Measurements from ENCODE around the gene MYOCD. TPM values are rescaled to one million over a fixed set of nuclear protein-coding genes. Genes with fewer than 3 reads are reported as not detected.

Gene MYOCD
- total RNA-seq, 1 donor from 2014 or later, result 0.04 TPM

DNA sequence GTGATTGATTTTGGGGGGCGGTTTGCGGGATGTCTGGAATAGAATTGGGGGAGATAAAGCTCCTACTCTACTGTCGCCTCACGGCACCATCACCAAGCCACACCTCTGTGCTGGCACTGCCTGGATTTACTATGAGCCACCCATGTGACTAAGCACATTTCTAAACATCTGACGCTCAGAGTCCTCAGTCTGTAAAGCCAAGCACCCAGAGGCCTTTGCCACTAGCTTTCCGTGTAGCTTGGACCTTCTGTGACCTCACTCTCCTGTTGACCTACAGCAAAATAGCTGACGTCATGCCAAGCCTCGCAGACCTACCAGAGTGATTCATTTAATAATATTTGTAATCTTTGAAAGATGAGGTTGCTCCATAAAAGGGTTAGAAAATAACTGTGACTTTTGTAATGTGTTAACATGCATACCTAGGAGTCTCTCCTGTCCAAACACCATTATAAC lies 38.5 kb upstream of the MYOCD start:
- Histone ChIP-seq H4K20me1 (ENCODE audit: low read depth) (no peaks in the 10 kb centered on the region), H2AFZ (replicated peaks) (no peak overlapping the region), H3K36me3 (no peaks in the 10 kb centered on the region), H3K79me2 (ENCODE audit: low read depth) (no peaks in the 10 kb centered on the region), H3K9me3 (ENCODE audit: low read depth) (no peaks in the 10 kb centered on the region), H3K9ac (no peak overlapping the region), H3K27me3 (no peaks in the 10 kb centered on the region), H3F3A (ENCODE audit: low read depth) (no peaks in the 10 kb centered on the region), H3K4me1 (no peaks in the 10 kb centered on the region), H3K4me3 (no peak overlapping the region), H3K4me2 (no peak overlapping the region), H3K27ac (no peak overlapping the region)
- no peak for DNase-seq (ENCODE audit: low spot score)
- H3K4me3 Mint-ChIP-seq, result no peak overlapping the region
- H3K27ac Mint-ChIP-seq, result no peak overlapping the region
- H3K27me3 Mint-ChIP-seq (ENCODE audit: insufficient read depth, low read depth), result peaks cover 2% of the 10 kb centered on the region
- no peaks in the 10 kb centered on the region for H3K36me3 Mint-ChIP-seq
- H3K4me1 Mint-ChIP-seq, result peaks cover 10% of the 10 kb centered on the region
- H3K9me3 Mint-ChIP-seq, result peaks cover 2% of the 10 kb centered on the region
- no peak for TF ChIP-seq EZH2 (IDR thresholded peaks at IDR 0.05)

DNA sequence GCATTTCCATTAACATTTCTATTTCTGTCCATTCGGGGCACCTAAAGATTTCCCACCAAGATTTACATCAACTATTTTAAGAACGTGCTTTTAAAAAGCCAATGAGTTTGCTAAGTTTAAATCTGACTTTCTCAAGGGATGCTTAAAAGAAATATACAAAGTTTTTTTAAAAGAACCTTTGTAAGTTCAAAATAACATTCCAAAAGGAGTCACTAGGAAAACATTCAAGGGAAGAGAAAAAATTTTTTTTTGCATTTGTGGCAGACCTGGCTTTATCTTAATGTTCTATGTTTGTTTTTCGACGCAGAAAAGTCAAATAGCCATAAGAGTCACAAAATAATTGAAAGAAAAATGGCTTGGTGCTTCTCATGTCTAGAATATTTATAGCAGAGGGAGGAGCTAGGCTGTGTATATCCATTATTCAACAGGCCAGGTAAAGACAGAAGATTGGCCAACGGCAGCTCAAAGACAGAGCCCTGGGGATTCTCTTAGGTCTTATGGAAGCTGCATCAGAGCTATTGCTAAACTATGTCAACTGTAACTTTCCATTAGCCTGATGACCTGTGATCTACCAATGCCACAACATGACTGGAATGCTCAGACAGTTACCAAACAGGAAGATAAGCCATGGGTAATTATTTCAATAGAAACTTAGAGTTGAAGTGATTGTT lies 37.8 kb upstream of the MYOCD start:
- Mint-ChIP-seq H3K9me3 (peaks cover 2% of the 10 kb centered on the region), H3K4me1 (peaks cover 7% of the 10 kb centered on the region), H3K36me3 (no peaks in the 10 kb centered on the region), H3K27me3 (ENCODE audit: insufficient read depth, low read depth) (peaks cover 2% of the 10 kb centered on the region), H3K4me3 (no peak overlapping the region), H3K27ac (no peak overlapping the region)
- Histone ChIP-seq H4K20me1 (ENCODE audit: low read depth) (no peaks in the 10 kb centered on the region), H3K27me3 (no peaks in the 10 kb centered on the region), H3K4me1 (no peaks in the 10 kb centered on the region), H3K9ac (no peak overlapping the region), H3K4me2 (no peak overlapping the region), H3K4me3 (no peak overlapping the region), H3F3A (ENCODE audit: low read depth) (no peaks in the 10 kb centered on the region), H2AFZ (replicated peaks) (no peak overlapping the region), H3K79me2 (ENCODE audit: low read depth) (no peaks in the 10 kb centered on the region), H3K27ac (no peak overlapping the region), H3K9me3 (ENCODE audit: low read depth) (no peaks in the 10 kb centered on the region), H3K36me3 (no peaks in the 10 kb centered on the region)
- no peak for DNase-seq (ENCODE audit: low spot score)
- no peak for TF ChIP-seq EZH2 (IDR thresholded peaks at IDR 0.05)
- TF ChIP-seq EZH2phosphoT487 (IDR thresholded peaks at IDR 0.05), result no peak
- TF ChIP-seq, protein P1, sequence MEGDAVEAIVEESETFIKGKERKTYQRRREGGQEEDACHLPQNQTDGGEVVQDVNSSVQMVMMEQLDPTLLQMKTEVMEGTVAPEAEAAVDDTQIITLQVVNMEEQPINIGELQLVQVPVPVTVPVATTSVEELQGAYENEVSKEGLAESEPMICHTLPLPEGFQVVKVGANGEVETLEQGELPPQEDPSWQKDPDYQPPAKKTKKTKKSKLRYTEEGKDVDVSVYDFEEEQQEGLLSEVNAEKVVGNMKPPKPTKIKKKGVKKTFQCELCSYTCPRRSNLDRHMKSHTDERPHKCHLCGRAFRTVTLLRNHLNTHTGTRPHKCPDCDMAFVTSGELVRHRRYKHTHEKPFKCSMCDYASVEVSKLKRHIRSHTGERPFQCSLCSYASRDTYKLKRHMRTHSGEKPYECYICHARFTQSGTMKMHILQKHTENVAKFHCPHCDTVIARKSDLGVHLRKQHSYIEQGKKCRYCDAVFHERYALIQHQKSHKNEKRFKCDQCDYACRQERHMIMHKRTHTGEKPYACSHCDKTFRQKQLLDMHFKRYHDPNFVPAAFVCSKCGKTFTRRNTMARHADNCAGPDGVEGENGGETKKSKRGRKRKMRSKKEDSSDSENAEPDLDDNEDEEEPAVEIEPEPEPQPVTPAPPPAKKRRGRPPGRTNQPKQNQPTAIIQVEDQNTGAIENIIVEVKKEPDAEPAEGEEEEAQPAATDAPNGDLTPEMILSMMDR (IDR thresholded peaks at IDR 0.05), result no peak

DNA sequence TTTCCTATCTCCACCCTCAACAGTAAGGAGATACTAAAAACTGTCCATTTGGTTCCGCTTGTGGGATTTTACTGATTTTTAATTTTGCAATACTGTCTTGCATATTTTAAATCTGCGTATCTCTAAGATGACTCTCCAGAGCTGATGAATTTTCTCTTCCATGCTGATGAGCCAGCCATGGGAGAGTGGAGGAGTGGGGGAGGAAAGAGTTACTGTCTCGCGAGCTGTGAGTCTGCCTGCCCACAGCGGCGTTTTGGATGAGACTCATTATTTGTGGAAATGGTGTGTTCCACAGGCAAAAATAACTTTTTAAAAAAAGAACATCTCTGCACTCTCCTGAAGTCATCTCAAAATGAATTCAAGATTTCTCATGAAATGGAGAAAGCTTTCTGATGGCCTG lies 34.6 kb upstream of the MYOCD start:
- Mint-ChIP-seq H3K27me3 (ENCODE audit: insufficient read depth, low read depth) (peaks cover 4% of the 10 kb centered on the region), H3K9me3 (peaks cover 2% of the 10 kb centered on the region), H3K4me3 (no peak overlapping the region), H3K36me3 (no peaks in the 10 kb centered on the region), H3K4me1 (no peaks in the 10 kb centered on the region), H3K27ac (no peak overlapping the region)
- DNase-seq (ENCODE audit: low spot score), result no peak
- TF ChIP-seq EZH2phosphoT487 (IDR thresholded peaks at IDR 0.05), result no peak
- TF ChIP-seq, protein P1 (IDR thresholded peaks at IDR 0.05), result no peak
- no peak for TF ChIP-seq EZH2 (IDR thresholded peaks at IDR 0.05)
- no peak overlapping the region for H3K27ac ChIP-seq
- no peak overlapping the region for H3K4me3 ChIP-seq
- no peaks in the 10 kb centered on the region for H3K27me3 ChIP-seq
- H3F3A ChIP-seq (ENCODE audit: low read depth), result no peaks in the 10 kb centered on the region
- H2AFZ ChIP-seq (replicated peaks), result no peak overlapping the region
- H4K20me1 ChIP-seq (ENCODE audit: low read depth), result no peaks in the 10 kb centered on the region
- H3K9me3 ChIP-seq (ENCODE audit: low read depth), result no peaks in the 10 kb centered on the region
- no peak overlapping the region for H3K9ac ChIP-seq
- H3K36me3 ChIP-seq, result no peaks in the 10 kb centered on the region
- H3K4me2 ChIP-seq, result no peak overlapping the region
- no peaks in the 10 kb centered on the region for H3K79me2 ChIP-seq (ENCODE audit: low read depth)
- peaks cover 4% of the 10 kb centered on the region for H3K4me1 ChIP-seq

DNA sequence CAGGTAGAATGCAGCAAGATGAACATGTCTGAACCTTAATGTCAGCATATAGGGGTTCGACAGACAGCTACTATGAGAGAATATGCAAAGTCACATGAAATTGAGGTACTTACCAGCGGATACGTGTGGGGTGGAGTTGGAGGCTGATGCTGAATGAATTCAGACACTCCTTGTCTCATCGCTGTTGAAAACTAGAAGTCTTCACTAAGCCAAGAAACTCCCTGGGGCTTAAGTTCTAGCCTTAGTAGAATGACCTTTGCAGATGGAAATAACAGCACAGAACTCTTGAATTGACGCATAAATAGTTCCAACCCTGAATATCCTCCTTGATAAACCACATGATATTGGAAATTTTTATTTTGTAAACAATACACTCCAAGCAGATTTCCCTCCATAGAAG lies 32.9 kb upstream of the MYOCD start:
- TF ChIP-seq EZH2 (IDR thresholded peaks at IDR 0.05), result no peak
- TF ChIP-seq EZH2phosphoT487 (IDR thresholded peaks at IDR 0.05), result no peak
- TF ChIP-seq, protein P1 (IDR thresholded peaks at IDR 0.05), result no peak
- H3K27me3 Mint-ChIP-seq (ENCODE audit: insufficient read depth, low read depth), result peaks cover 3% of the 10 kb centered on the region
- no peaks in the 10 kb centered on the region for H3K36me3 Mint-ChIP-seq
- Histone ChIP-seq H3K27me3 (no peaks in the 10 kb centered on the region), H3K9ac (no peak overlapping the region), H3K79me2 (ENCODE audit: low read depth) (no peaks in the 10 kb centered on the region), H3K27ac (no peak overlapping the region), H3K4me2 (no peak overlapping the region), H3K36me3 (no peaks in the 10 kb centered on the region), H4K20me1 (ENCODE audit: low read depth) (no peaks in the 10 kb centered on the region), H2AFZ (replicated peaks) (no peak overlapping the region), H3K9me3 (ENCODE audit: low read depth) (no peaks in the 10 kb centered on the region), H3F3A (ENCODE audit: low read depth) (no peaks in the 10 kb centered on the region), H3K4me1 (peaks cover 4% of the 10 kb centered on the region), H3K4me3 (no peak overlapping the region)
- no peak overlapping the region for H3K4me3 Mint-ChIP-seq
- H3K27ac Mint-ChIP-seq, result no peak overlapping the region
- H3K9me3 Mint-ChIP-seq, result no peaks in the 10 kb centered on the region
- no peak for DNase-seq (ENCODE audit: low spot score)
- H3K4me1 Mint-ChIP-seq, result no peaks in the 10 kb centered on the region

Measured in neural progenitor cell (in vitro differentiated cells).